ENCODE data around the gene OGFOD1. TPM values are rescaled to one million over a fixed set of nuclear protein-coding genes. Genes with fewer than 3 reads are reported as not detected.

The OGFOD1 gene
- polyA plus RNA-seq, 1 donor (not counting 4 experiments of a cell fraction or from before 2014, with no cell fraction given), result 70.5 TPM

DNA sequence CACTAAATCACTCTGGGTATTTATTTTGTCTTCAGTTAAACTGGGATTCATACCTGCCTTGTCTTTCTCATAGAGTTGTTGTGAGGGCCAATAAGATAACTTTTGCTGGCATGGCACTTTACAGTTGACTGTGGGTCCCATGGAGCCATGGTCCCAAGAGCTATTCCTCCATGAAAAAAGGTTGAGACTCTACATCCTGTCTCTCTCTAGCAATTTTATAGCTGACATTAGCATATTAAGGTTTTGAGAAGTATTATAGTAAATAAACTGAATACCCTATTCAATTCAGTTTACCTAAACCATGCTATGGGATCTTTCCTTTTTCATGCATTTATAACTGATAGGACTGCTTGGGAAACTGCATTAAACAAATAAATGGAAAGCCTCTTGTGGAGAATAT, 17.4 kb downstream of the OGFOD1 start:
- peaks cover 31 to 54% of the 10 kb centered on the region in 2 experiments for H3K36me3 ChIP-seq (ENCODE audit: control insufficient read depth in 2 of 2, extremely low read depth in 1 of 2, insufficient read depth in 2 of 2, low read length in 2 of 2)
- H3K4me2 ChIP-seq (ENCODE audit: control insufficient read depth, extremely low read depth, insufficient read depth, low read depth, low read length), result no peak overlapping the region
- no peaks in the 10 kb centered on the region for H3K27me3 ChIP-seq (ENCODE audit: control insufficient read depth, extremely low read depth, insufficient read depth, low read length)
- no peak for TF ChIP-seq EZH2 (IDR thresholded peaks at IDR 0.05; ENCODE audit: low read length)
- TF ChIP-seq, protein P1, sequence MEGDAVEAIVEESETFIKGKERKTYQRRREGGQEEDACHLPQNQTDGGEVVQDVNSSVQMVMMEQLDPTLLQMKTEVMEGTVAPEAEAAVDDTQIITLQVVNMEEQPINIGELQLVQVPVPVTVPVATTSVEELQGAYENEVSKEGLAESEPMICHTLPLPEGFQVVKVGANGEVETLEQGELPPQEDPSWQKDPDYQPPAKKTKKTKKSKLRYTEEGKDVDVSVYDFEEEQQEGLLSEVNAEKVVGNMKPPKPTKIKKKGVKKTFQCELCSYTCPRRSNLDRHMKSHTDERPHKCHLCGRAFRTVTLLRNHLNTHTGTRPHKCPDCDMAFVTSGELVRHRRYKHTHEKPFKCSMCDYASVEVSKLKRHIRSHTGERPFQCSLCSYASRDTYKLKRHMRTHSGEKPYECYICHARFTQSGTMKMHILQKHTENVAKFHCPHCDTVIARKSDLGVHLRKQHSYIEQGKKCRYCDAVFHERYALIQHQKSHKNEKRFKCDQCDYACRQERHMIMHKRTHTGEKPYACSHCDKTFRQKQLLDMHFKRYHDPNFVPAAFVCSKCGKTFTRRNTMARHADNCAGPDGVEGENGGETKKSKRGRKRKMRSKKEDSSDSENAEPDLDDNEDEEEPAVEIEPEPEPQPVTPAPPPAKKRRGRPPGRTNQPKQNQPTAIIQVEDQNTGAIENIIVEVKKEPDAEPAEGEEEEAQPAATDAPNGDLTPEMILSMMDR (optimal IDR thresholded peaks at IDR 0.05 in 1 of 3, IDR thresholded peaks at IDR 0.05 in 1 of 3, conservative IDR thresholded peaks at IDR 0.05 in 1 of 3; ENCODE audit: extremely low read depth in 1 of 3, insufficient read depth in 2 of 3, low read length in 3 of 3), result no peak
- no peaks in the 10 kb centered on the region for H3K79me2 ChIP-seq (ENCODE audit: control insufficient read depth, insufficient read depth, low read length)
- peaks cover 12% of the 10 kb centered on the region for H3K4me1 ChIP-seq (ENCODE audit: control insufficient read depth, extremely low read depth, insufficient read depth, low read length)
- H3K9me3 ChIP-seq (ENCODE audit: control insufficient read depth, low read depth, low read length), result no peaks in the 10 kb centered on the region
- no peak overlapping the region for H3K4me3 ChIP-seq (ENCODE audit: control insufficient read depth in 2 of 3, extremely low read depth in 1 of 3, insufficient read depth in 2 of 3, low read depth in 1 of 3, low read length in 3 of 3)
- FAIRE-seq (no peak), DNase-seq (ENCODE audit: low read depth, low spot score) (no peak)
- no peak overlapping the region for H2AFZ ChIP-seq (ENCODE audit: control insufficient read depth, low read length)
- no peak overlapping the region for H3K9ac ChIP-seq (ENCODE audit: control insufficient read depth, extremely low read depth, insufficient read depth, low read length)
- H4K20me1 ChIP-seq (ENCODE audit: control insufficient read depth, extremely low read depth, insufficient read depth, low read length), result peaks cover 4% of the 10 kb centered on the region
- H3K9me1 ChIP-seq (ENCODE audit: control insufficient read depth, extremely low read depth, insufficient read depth, low read length), result no peaks in the 10 kb centered on the region
- dilution Hi-C loops (cut with MboI; ENCODE audit: extremely low pct_ligation_motif_present, low sequenced_read_pairs), result no loop called here
- H3K27ac ChIP-seq (ENCODE audit: control insufficient read depth, insufficient read depth, low read length), result no peak overlapping the region

DNA sequence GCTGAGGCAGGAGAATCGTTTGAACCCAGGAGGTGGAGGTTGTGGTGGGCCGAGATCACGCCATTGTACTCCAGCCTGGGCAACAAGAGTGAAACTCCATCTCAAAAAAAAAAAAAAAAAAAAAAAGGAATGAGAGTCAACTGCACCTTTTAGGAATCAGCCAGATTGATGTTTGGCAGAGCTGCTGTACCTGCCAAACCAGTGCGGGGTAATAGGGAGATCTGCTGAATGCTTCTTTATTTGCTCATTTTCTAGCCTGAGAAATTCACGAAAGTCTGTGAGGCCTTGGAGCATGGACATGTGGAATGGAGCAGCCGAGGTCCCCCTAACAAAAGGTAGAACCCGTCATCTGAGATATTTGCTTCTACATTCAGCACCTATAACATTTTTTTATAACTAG, 18.4 kb downstream of the OGFOD1 start:
- no peaks in the 10 kb centered on the region for H3K9me3 ChIP-seq (ENCODE audit: control insufficient read depth, low read depth, low read length)
- no peak overlapping the region for H3K4me3 ChIP-seq (ENCODE audit: control insufficient read depth in 2 of 3, extremely low read depth in 1 of 3, insufficient read depth in 2 of 3, low read depth in 1 of 3, low read length in 3 of 3)
- peaks cover 4% of the 10 kb centered on the region for H4K20me1 ChIP-seq (ENCODE audit: control insufficient read depth, extremely low read depth, insufficient read depth, low read length)
- H3K4me2 ChIP-seq (ENCODE audit: control insufficient read depth, extremely low read depth, insufficient read depth, low read depth, low read length), result peak overlapping the region; percentile 23
- dilution Hi-C loops (cut with MboI; ENCODE audit: extremely low pct_ligation_motif_present, low sequenced_read_pairs), result no loop called here
- H3K9ac ChIP-seq (ENCODE audit: control insufficient read depth, extremely low read depth, insufficient read depth, low read length), result no peak overlapping the region
- no peak for TF ChIP-seq EZH2 (IDR thresholded peaks at IDR 0.05; ENCODE audit: low read length)
- TF ChIP-seq, protein P1 (optimal IDR thresholded peaks at IDR 0.05 in 1 of 3, IDR thresholded peaks at IDR 0.05 in 1 of 3, conservative IDR thresholded peaks at IDR 0.05 in 1 of 3; ENCODE audit: extremely low read depth in 1 of 3, insufficient read depth in 2 of 3, low read length in 3 of 3), result no peak
- H3K4me1 ChIP-seq (ENCODE audit: control insufficient read depth, extremely low read depth, insufficient read depth, low read length), result peaks cover 12% of the 10 kb centered on the region
- H3K27ac ChIP-seq (ENCODE audit: control insufficient read depth, insufficient read depth, low read length), result peak overlapping the region; percentile 3
- H2AFZ ChIP-seq (ENCODE audit: control insufficient read depth, low read length), result no peak overlapping the region
- H3K9me1 ChIP-seq (ENCODE audit: control insufficient read depth, extremely low read depth, insufficient read depth, low read length), result no peaks in the 10 kb centered on the region
- H3K36me3 ChIP-seq (ENCODE audit: control insufficient read depth in 2 of 2, extremely low read depth in 1 of 2, insufficient read depth in 2 of 2, low read length in 2 of 2), result peaks cover 33 to 54% of the 10 kb centered on the region in 2 experiments
- H3K27me3 ChIP-seq (ENCODE audit: control insufficient read depth, extremely low read depth, insufficient read depth, low read length), result no peaks in the 10 kb centered on the region
- no peak for FAIRE-seq
- no peaks in the 10 kb centered on the region for H3K79me2 ChIP-seq (ENCODE audit: control insufficient read depth, insufficient read depth, low read length)
- DNase-seq (ENCODE audit: low read depth, low spot score), result no peak
